ENCODE results near the gene POMT2. TPM values are rescaled to one million over a fixed set of nuclear protein-coding genes. Genes with fewer than 3 reads are reported as not detected.

POMT2 gene
- total RNA-seq, 2 experiments from 2014 or later = 5.9 to 31.4 TPM

GRCh38 chr14:77238996-77239395 is 81.7 kb downstream of the POMT2 start:
- H3K9me2 ChIP-seq (ENCODE audit: insufficient read depth, low read length) = no peaks in the 10 kb centered on the region
- DNase-seq (ENCODE audit: low spot score) = no peak
- H3K9me3 ChIP-seq (ENCODE audit: low read length) = no peaks in the 10 kb centered on the region
- no peak for TF ChIP-seq EZH2phosphoT487 (IDR thresholded peaks at IDR 0.05; ENCODE audit: borderline replicate concordance, low read depth, low read length)
- TF ChIP-seq CTCF (conservative IDR thresholded peaks at IDR 0.05; ENCODE audit: low read length) = no peak
- no TSS peak for BruUV-seq (replicated peaks)
- intact Hi-C loops (cut with micrococcal nuclease; ENCODE audit: unreplicated experiment) = no loop called here
- ChIA-PET CTCF (ENCODE audit: unreplicated experiment) (interaction anchor here (0.7 kb wide), 1 partner anchor 77 kb away, joined by 3 read pairs; no protein-coding TSS in a partner anchor), POLR2A (interaction anchor here (0.6 to 0.7 kb wide), 2 partner anchors 9 to 226 kb away, joined by 3 to 6 read pairs; no protein-coding TSS in a partner anchor)
- no peaks in the 10 kb centered on the region for H3K79me2 ChIP-seq (ENCODE audit: insufficient read depth, low read depth, low read length)
- no peak overlapping the region for H3K4me3 ChIP-seq (ENCODE audit: low read depth, low read length, poor library complexity, severe bottlenecking)
- H3K4me2 ChIP-seq (ENCODE audit: low read length) = no peak overlapping the region
- no peaks in the 10 kb centered on the region for H3K36me3 ChIP-seq (ENCODE audit: insufficient read depth, low read length)
- peaks cover 26% of the 10 kb centered on the region for H3K4me1 ChIP-seq (ENCODE audit: insufficient read depth, low read length, poor library complexity, severe bottlenecking)
- no peak overlapping the region for H2AFZ ChIP-seq (ENCODE audit: low read length)
- H4K20me1 ChIP-seq (ENCODE audit: insufficient read depth, low read length) = no peaks in the 10 kb centered on the region
- no peak overlapping the region for H3K27ac ChIP-seq (ENCODE audit: low read depth, low read length, poor library complexity, severe bottlenecking)

GRCh38 chr14:77238356-77238755 is 82.3 kb downstream of the POMT2 start:
- POLR2A ChIA-PET = interaction anchor here (0.6 to 1.0 kb wide), 2 partner anchors 30 to 226 kb away, joined by 3 to 4 read pairs; no protein-coding TSS in a partner anchor
- BruUV-seq (replicated peaks) = no TSS peak
- Histone ChIP-seq H3K36me3 (ENCODE audit: insufficient read depth, low read length) (no peaks in the 10 kb centered on the region), H2AFZ (ENCODE audit: low read length) (no peak overlapping the region), H4K20me1 (ENCODE audit: insufficient read depth, low read length) (no peaks in the 10 kb centered on the region), H3K4me1 (ENCODE audit: insufficient read depth, low read length, poor library complexity, severe bottlenecking) (peaks cover 20% of the 10 kb centered on the region), H3K4me3 (ENCODE audit: low read depth, low read length, poor library complexity, severe bottlenecking) (no peak overlapping the region), H3K9me3 (ENCODE audit: low read length) (no peaks in the 10 kb centered on the region), H3K4me2 (ENCODE audit: low read length) (no peak overlapping the region), H3K79me2 (ENCODE audit: insufficient read depth, low read depth, low read length) (no peaks in the 10 kb centered on the region), H3K27ac (ENCODE audit: low read depth, low read length, poor library complexity, severe bottlenecking) (no peak overlapping the region), H3K9me2 (ENCODE audit: insufficient read depth, low read length) (no peaks in the 10 kb centered on the region)
- DNase-seq (ENCODE audit: low spot score) = no peak
- intact Hi-C loops (cut with micrococcal nuclease; ENCODE audit: unreplicated experiment) = no loop called here
- TF ChIP-seq EZH2phosphoT487 (IDR thresholded peaks at IDR 0.05; ENCODE audit: borderline replicate concordance, low read depth, low read length) = no peak
- TF ChIP-seq CTCF (conservative IDR thresholded peaks at IDR 0.05; ENCODE audit: low read length) = no peak
- CTCF ChIA-PET (ENCODE audit: unreplicated experiment) = interaction anchor here (0.7 kb wide), 1 partner anchor 78 kb away, joined by 3 read pairs; no protein-coding TSS in a partner anchor

GRCh38 chr14:77236814-77237213 is 83.9 kb downstream of the POMT2 start:
- intact Hi-C loops (cut with micrococcal nuclease; ENCODE audit: unreplicated experiment) = no loop called here
- H3K4me2 ChIP-seq (ENCODE audit: low read length) = no peak overlapping the region
- peaks cover 4% of the 10 kb centered on the region for H3K4me1 ChIP-seq (ENCODE audit: insufficient read depth, low read length, poor library complexity, severe bottlenecking)
- H2AFZ ChIP-seq (ENCODE audit: low read length) = no peak overlapping the region
- no peaks in the 10 kb centered on the region for H3K79me2 ChIP-seq (ENCODE audit: insufficient read depth, low read depth, low read length)
- H3K9me2 ChIP-seq (ENCODE audit: insufficient read depth, low read length) = no peaks in the 10 kb centered on the region
- no peaks in the 10 kb centered on the region for H3K9me3 ChIP-seq (ENCODE audit: low read length)
- no TSS peak for BruUV-seq (replicated peaks)
- H3K36me3 ChIP-seq (ENCODE audit: insufficient read depth, low read length) = no peaks in the 10 kb centered on the region
- H4K20me1 ChIP-seq (ENCODE audit: insufficient read depth, low read length) = no peaks in the 10 kb centered on the region
- H3K4me3 ChIP-seq (ENCODE audit: low read depth, low read length, poor library complexity, severe bottlenecking) = no peak overlapping the region
- ChIA-PET POLR2A (interaction anchor here (0.6 kb wide), 1 partner anchor 55 kb away, joined by 3 read pairs; the partner anchor contains the start of gene TMEM63C), CTCF (ENCODE audit: unreplicated experiment) (interaction anchor here (0.5 to 0.6 kb wide), 3 partner anchors 38 to 1330 kb away, joined by 3 read pairs; no protein-coding TSS in a partner anchor)
- H3K27ac ChIP-seq (ENCODE audit: low read depth, low read length, poor library complexity, severe bottlenecking) = no peak overlapping the region
- DNase-seq (ENCODE audit: low spot score) = no peak
- TF ChIP-seq CTCF (conservative IDR thresholded peaks at IDR 0.05; ENCODE audit: low read length) (no peak), EZH2phosphoT487 (IDR thresholded peaks at IDR 0.05; ENCODE audit: borderline replicate concordance, low read depth, low read length) (no peak)
